Neural cell (in vitro differentiated cells): Measurements from ENCODE around the gene TXN.

Source experiments
- EP300 ChIP-seq: fragments of 450-650 bp; conservative IDR thresholded peaks from 2 replicates; pipeline ENCODE4 v1.6.1; 2014; ENCODE audit warnings: antibody characterized with exemption, mild to moderate bottlenecking, moderate library complexity; ENCODE audit not compliant: poor library complexity, severe bottlenecking
- EZH2 ChIP-seq: fragments of 200-600, 300-800 bp; shearing (Covaris generic), sonication (generic); IDR thresholded peaks from 2 replicates; pipeline ENCODE4 v1.6.1; 2014; ENCODE audit warnings: antibody characterized with exemption, low read length, borderline replicate concordance, mild to moderate bottlenecking; ENCODE audit not compliant: insufficient read depth, poor library complexity, severe bottlenecking
- MXI1 ChIP-seq: fragments of 450-650 bp; conservative IDR thresholded peaks from 2 replicates; pipeline ENCODE4 v1.6.1; 2014; ENCODE audit warnings: antibody characterized with exemption, mild to moderate bottlenecking; ENCODE audit not compliant: poor library complexity, severe bottlenecking
- POLR2AphosphoS5 ChIP-seq: IDR thresholded peaks from 2 replicates; pipeline ENCODE4 v1.6.1; 2012
- RAD21 ChIP-seq: fragments of 450-650 bp; conservative IDR thresholded peaks from 2 replicates; pipeline ENCODE4 v1.6.1; 2014; ENCODE audit warnings: antibody characterized with exemption, mild to moderate bottlenecking, moderate library complexity
- SMC3 ChIP-seq: fragments of 450-650 bp; conservative IDR thresholded peaks from 2 replicates; pipeline ENCODE4 v1.6.1; 2014; ENCODE audit warnings: antibody characterized with exemption, mild to moderate bottlenecking, moderate library complexity; ENCODE audit not compliant: poor library complexity
- TF ChIP-seq, protein P1 (sequence below): fragments of 450-650 bp; IDR thresholded peaks from 2 replicates; pipeline ENCODE4 v1.5.1; 2014; ENCODE audit warnings: antibody characterized with exemption, mild to moderate bottlenecking, moderate library complexity; ENCODE audit not compliant: poor library complexity, severe bottlenecking
- TF ChIP-seq, protein P2 (sequence below): IDR thresholded peaks from 2 replicates; pipeline ENCODE4 v1.6.1; 2012; ENCODE audit warnings: borderline replicate concordance

DNA sequence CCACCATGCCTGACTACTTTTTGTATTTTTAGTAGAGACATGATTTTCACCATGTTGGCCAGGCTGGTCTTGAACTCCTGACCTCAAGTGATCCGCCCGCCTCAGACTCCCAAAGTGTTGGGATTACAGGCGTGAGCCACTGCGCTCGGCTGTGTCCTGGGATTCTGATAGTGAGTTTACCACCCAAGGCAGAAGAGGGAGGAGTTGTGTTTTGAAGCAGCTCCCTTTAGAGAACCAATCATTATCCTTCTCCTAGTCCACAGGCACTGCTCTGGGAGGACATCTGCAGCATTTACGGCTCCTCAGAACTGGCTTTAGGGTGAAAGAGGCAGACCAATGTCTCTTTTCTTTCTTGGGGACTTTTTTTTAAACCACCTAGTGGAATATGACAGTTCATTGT, 54.1 kb downstream of the TXN start:
- TF ChIP-seq, protein P1, sequence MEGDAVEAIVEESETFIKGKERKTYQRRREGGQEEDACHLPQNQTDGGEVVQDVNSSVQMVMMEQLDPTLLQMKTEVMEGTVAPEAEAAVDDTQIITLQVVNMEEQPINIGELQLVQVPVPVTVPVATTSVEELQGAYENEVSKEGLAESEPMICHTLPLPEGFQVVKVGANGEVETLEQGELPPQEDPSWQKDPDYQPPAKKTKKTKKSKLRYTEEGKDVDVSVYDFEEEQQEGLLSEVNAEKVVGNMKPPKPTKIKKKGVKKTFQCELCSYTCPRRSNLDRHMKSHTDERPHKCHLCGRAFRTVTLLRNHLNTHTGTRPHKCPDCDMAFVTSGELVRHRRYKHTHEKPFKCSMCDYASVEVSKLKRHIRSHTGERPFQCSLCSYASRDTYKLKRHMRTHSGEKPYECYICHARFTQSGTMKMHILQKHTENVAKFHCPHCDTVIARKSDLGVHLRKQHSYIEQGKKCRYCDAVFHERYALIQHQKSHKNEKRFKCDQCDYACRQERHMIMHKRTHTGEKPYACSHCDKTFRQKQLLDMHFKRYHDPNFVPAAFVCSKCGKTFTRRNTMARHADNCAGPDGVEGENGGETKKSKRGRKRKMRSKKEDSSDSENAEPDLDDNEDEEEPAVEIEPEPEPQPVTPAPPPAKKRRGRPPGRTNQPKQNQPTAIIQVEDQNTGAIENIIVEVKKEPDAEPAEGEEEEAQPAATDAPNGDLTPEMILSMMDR: no peak
- TF ChIP-seq MXI1 (no peak), EP300 (no peak), POLR2AphosphoS5 (no peak), RAD21 (no peak), EZH2 (no peak), SMC3 (no peak)
- TF ChIP-seq, protein P2, sequence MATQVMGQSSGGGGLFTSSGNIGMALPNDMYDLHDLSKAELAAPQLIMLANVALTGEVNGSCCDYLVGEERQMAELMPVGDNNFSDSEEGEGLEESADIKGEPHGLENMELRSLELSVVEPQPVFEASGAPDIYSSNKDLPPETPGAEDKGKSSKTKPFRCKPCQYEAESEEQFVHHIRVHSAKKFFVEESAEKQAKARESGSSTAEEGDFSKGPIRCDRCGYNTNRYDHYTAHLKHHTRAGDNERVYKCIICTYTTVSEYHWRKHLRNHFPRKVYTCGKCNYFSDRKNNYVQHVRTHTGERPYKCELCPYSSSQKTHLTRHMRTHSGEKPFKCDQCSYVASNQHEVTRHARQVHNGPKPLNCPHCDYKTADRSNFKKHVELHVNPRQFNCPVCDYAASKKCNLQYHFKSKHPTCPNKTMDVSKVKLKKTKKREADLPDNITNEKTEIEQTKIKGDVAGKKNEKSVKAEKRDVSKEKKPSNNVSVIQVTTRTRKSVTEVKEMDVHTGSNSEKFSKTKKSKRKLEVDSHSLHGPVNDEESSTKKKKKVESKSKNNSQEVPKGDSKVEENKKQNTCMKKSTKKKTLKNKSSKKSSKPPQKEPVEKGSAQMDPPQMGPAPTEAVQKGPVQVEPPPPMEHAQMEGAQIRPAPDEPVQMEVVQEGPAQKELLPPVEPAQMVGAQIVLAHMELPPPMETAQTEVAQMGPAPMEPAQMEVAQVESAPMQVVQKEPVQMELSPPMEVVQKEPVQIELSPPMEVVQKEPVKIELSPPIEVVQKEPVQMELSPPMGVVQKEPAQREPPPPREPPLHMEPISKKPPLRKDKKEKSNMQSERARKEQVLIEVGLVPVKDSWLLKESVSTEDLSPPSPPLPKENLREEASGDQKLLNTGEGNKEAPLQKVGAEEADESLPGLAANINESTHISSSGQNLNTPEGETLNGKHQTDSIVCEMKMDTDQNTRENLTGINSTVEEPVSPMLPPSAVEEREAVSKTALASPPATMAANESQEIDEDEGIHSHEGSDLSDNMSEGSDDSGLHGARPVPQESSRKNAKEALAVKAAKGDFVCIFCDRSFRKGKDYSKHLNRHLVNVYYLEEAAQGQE: no peak
